Mammary epithelial cell (primary cell): ENCODE measurements around the gene ALOXE3.

Experiments
- CTCF ChIP-seq, 2 donors: IDR thresholded peaks in 1 of 2; conservative IDR thresholded peaks in 1 of 2; 2 replicates each; pipeline ENCODE4 v1.5.1; 2011 to 2012; ENCODE audit warnings: inconsistent platforms in 2 of 2, low read length in 2 of 2, mild to moderate bottlenecking in 2 of 2, control low read depth in 1 of 2, low read depth in 1 of 2; ENCODE audit not compliant: insufficient read depth in 1 of 2; ENCODE audit errors: extremely low read depth in 1 of 2
- EZH2 ChIP-seq: IDR thresholded peaks from 2 replicates; pipeline ENCODE4 v1.6.1; 2012; ENCODE audit warnings: low read length, inconsistent platforms, borderline replicate concordance

DNA sequence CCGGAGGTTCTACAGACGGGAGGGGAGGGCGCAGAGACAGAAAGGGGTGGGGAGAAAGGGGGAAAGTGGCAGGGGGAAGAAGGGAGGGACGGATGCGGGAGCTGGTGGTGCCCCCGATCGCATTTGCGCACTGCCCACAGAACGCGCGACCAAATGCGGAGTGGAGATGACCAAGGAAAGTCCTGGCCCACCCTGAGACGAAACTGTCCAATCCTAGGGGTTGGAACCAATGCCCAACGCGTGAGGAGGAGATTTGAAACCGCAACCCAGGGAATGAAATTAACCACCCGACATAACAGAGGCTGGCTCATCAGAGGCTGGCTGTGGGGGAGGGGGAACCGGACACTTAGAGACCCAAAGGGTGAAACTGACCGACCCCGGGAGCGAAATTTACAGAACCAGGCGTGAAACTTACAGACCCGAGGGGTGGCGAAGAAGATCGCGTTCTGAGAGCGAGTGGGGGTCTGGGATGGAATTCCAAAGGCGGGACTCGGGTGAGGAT lies 4.2 kb upstream of the ALOXE3 start:
- TF ChIP-seq CTCF (conservative IDR thresholded peaks at IDR 0.05 in 1 of 2, IDR thresholded peaks at IDR 0.05 in 1 of 2; ENCODE audit: extremely low read depth in 1 of 2, insufficient read depth in 1 of 2, low read depth in 1 of 2, low read length in 2 of 2) (no peak), EZH2 (no peak)
